Measurements from ENCODE around the gene WASF1. TPM values are rescaled to one million over a fixed set of nuclear protein-coding genes. Genes with fewer than 3 reads are reported as not detected.

Gene WASF1
- total and polyA plus RNA-seq, 4 donors = 1.9 to 4.6 (median 3.3) TPM

DNA sequence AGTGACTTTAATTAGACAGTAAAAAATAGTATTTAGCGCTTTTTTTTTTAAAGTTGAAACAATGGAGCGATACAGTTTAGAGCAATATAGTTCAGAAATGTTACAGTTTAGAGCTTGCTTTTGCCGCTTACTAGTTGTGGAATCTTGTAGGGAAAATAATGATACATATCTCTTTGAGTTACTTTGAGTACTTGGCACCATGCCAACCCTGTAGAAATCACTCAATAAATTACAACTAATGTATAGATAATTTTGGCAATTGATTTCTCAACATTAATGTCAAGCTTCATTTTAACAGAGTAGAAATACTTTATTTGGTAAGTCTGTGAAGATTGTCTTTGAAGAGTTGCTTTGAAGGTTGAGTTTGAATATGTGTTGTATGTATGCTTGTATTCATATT is 28.2 kb upstream of the WASF1 start:
- Histone ChIP-seq H3K36me3 (ENCODE audit: control insufficient read depth in 4 of 4, insufficient read depth in 4 of 4, low read length in 4 of 4) (peaks cover 7 to 15% (median 11%) of the 10 kb centered on the region in 4 donors), H3K27me3 (ENCODE audit: control insufficient read depth in 3 of 3, insufficient read depth in 3 of 3, low read length in 2 of 3) (no peaks in the 10 kb centered on the region), H3K9ac (ENCODE audit: insufficient read depth in 1 of 2, low read length in 2 of 2) (no peak overlapping the region), H3K4me3 (no peak overlapping the region), H3K9me3 (ENCODE audit: control insufficient read depth in 4 of 4, insufficient read depth in 3 of 4, low read length in 3 of 4) (no peaks in the 10 kb centered on the region), H3K4me1 (ENCODE audit: control insufficient read depth in 5 of 5, insufficient read depth in 5 of 5, low read length in 5 of 5) (no peaks in the 10 kb centered on the region), H3K27ac (ENCODE audit: low read depth in 1 of 2, low read length in 1 of 2) (no peak overlapping the region)
- ATAC-seq (ENCODE audit: insufficient read depth, low FRiP score) (no peak), DNase-seq (peak in 1 of 3 donors; percentile 3)
- TF ChIP-seq, protein P1, sequence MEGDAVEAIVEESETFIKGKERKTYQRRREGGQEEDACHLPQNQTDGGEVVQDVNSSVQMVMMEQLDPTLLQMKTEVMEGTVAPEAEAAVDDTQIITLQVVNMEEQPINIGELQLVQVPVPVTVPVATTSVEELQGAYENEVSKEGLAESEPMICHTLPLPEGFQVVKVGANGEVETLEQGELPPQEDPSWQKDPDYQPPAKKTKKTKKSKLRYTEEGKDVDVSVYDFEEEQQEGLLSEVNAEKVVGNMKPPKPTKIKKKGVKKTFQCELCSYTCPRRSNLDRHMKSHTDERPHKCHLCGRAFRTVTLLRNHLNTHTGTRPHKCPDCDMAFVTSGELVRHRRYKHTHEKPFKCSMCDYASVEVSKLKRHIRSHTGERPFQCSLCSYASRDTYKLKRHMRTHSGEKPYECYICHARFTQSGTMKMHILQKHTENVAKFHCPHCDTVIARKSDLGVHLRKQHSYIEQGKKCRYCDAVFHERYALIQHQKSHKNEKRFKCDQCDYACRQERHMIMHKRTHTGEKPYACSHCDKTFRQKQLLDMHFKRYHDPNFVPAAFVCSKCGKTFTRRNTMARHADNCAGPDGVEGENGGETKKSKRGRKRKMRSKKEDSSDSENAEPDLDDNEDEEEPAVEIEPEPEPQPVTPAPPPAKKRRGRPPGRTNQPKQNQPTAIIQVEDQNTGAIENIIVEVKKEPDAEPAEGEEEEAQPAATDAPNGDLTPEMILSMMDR (IDR thresholded peaks at IDR 0.05; ENCODE audit: control extremely low read depth, extremely low read depth) = no peak
- 98% methylated on average over 3 of the region's 3 CpGs for WGBS, 2 donors

DNA sequence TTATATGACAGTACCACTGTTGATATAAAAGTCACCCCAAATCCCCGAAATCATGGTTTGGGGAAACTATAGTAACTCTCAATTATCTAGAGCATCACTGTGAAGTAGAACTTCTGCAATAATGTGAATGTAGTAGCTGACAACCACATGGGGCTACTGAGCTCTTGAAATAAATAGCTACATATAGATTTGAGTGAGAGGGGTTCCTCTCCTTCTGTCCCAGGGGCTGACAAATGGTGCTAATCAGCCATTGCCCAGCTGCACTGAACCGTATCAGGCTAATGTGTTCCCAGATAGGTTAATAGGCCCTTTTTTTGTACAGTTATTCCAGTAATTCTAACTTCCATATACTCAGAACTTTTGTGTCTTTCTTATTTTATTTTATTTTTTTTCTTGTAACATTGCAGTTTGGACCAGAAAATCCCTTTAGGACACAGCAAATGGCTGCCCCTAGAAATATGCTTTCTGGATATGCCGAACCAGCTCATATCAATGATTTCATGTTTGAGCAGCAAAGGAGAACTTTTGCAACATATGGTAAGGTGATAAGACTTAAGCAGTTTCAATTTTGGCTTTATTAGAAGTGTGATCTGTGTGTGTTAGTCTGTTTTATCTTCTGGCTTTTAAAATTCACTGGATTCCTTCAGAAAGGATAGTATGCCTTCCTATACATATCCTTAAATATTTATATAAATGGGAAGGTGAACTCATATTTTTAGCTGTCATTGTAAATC is 21.8 kb upstream of the WASF1 start:
- Histone ChIP-seq H3K27me3 (ENCODE audit: control insufficient read depth in 3 of 3, insufficient read depth in 3 of 3, low read length in 2 of 3) (no peaks in the 10 kb centered on the region), H3K9me3 (ENCODE audit: control insufficient read depth in 4 of 4, insufficient read depth in 3 of 4, low read length in 3 of 4) (no peaks in the 10 kb centered on the region), H3K4me3 (no peak overlapping the region), H3K4me1 (ENCODE audit: control insufficient read depth in 5 of 5, insufficient read depth in 5 of 5, low read length in 5 of 5) (no peaks in the 10 kb centered on the region), H3K36me3 (ENCODE audit: control insufficient read depth in 4 of 4, insufficient read depth in 4 of 4, low read length in 4 of 4) (peaks cover 0 to 5% (median under 1%) of the 10 kb centered on the region in 4 donors), H3K9ac (ENCODE audit: insufficient read depth in 1 of 2, low read length in 2 of 2) (no peak overlapping the region), H3K27ac (ENCODE audit: low read depth in 1 of 2, low read length in 1 of 2) (no peak overlapping the region)
- no peak for ATAC-seq (ENCODE audit: insufficient read depth, low FRiP score)
- no peak for DNase-seq
- TF ChIP-seq, protein P1 (IDR thresholded peaks at IDR 0.05; ENCODE audit: control extremely low read depth, extremely low read depth) = no peak
- WGBS, 2 donors = 94 to 96% methylated on average over 3 of the region's 3 CpGs

DNA sequence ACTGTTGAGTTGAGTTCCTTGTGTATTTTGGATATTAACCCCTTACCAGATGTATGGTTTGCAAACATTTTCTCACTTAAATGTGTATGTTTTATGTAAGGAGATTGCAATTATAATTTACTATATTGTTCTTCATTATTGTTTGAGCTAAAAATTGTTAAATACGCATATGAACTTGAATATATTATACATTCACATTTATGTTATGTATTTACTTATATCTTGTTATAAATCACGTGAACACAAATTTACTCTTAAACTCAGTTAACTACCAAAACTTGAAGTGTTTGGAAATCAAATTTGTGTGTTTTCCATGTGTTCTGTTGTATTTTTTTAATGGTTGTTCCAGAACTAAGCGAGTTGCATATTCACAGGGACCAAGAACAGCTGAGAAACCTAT is 19.1 kb upstream of the WASF1 start:
- DNase-seq = no peak
- 98 to 99% methylated on average over 3 of the region's 3 CpGs for WGBS, 2 donors

More for the DNA sequence above, 19.1 kb upstream of the WASF1 start:
- Histone ChIP-seq H3K36me3 (ENCODE audit: control insufficient read depth in 4 of 4, insufficient read depth in 4 of 4, low read length in 4 of 4) (peaks cover 0 to 6% (median 3%) of the 10 kb centered on the region in 4 donors), H3K4me3 (no peak overlapping the region), H3K9me3 (ENCODE audit: control insufficient read depth in 4 of 4, insufficient read depth in 3 of 4, low read length in 3 of 4) (no peaks in the 10 kb centered on the region), H3K27me3 (ENCODE audit: control insufficient read depth in 3 of 3, insufficient read depth in 3 of 3, low read length in 2 of 3) (no peaks in the 10 kb centered on the region), H3K4me1 (ENCODE audit: control insufficient read depth in 5 of 5, insufficient read depth in 5 of 5, low read length in 5 of 5) (peaks cover 0 to 2% (median 0%) of the 10 kb centered on the region in 5 donors), H3K9ac (ENCODE audit: insufficient read depth in 1 of 2, low read length in 2 of 2) (no peak overlapping the region), H3K27ac (ENCODE audit: low read depth in 1 of 2, low read length in 1 of 2) (no peak overlapping the region)
- no peak for ATAC-seq (ENCODE audit: insufficient read depth, low FRiP score)
- TF ChIP-seq, protein P1 (IDR thresholded peaks at IDR 0.05; ENCODE audit: control extremely low read depth, extremely low read depth) = no peak
